ENCODE measurements around the gene MAEA. TPM values are rescaled to one million over a fixed set of nuclear protein-coding genes. Genes with fewer than 3 reads are reported as not detected.

Gene MAEA
- total and polyA plus RNA-seq, 4 donors, result 20.9 to 33.9 (median 29.8) TPM

- no peaks in the 10 kb centered on the region for H3K4me1 ChIP-seq (ENCODE audit: control insufficient read depth in 4 of 4, insufficient read depth in 4 of 4, low read length in 3 of 4)
- H3K27ac ChIP-seq (ENCODE audit: low read depth in 1 of 2, low read length in 2 of 2), result no peak overlapping the region
- no peak overlapping the region for H3K9ac ChIP-seq (ENCODE audit: low read depth in 1 of 2, low read length in 2 of 2)
- H3K27me3 ChIP-seq (ENCODE audit: control insufficient read depth in 4 of 4, insufficient read depth in 4 of 4, low read length in 3 of 4), result no peaks in the 10 kb centered on the region
- TF ChIP-seq MAX (IDR thresholded peaks at IDR 0.05), result no peak
- TF ChIP-seq, protein P1, sequence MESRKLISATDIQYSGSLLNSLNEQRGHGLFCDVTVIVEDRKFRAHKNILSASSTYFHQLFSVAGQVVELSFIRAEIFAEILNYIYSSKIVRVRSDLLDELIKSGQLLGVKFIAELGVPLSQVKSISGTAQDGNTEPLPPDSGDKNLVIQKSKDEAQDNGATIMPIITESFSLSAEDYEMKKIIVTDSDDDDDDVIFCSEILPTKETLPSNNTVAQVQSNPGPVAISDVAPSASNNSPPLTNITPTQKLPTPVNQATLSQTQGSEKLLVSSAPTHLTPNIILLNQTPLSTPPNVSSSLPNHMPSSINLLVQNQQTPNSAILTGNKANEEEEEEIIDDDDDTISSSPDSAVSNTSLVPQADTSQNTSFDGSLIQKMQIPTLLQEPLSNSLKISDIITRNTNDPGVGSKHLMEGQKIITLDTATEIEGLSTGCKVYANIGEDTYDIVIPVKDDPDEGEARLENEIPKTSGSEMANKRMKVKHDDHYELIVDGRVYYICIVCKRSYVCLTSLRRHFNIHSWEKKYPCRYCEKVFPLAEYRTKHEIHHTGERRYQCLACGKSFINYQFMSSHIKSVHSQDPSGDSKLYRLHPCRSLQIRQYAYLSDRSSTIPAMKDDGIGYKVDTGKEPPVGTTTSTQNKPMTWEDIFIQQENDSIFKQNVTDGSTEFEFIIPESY (IDR thresholded peaks at IDR 0.05), result no peak
- TF ChIP-seq EGR1 (IDR thresholded peaks at IDR 0.05; ENCODE audit: low read depth in 2 of 2), result no peak
- no peak for TF ChIP-seq FOXA2 (IDR thresholded peaks at IDR 0.05)
- no peak for TF ChIP-seq GABPA (IDR thresholded peaks at IDR 0.05 in 1 of 2, conservative IDR thresholded peaks at IDR 0.05 in 1 of 2)
- TF ChIP-seq ATF3 (IDR thresholded peaks at IDR 0.05), result no peak
- TF ChIP-seq, protein P2, sequence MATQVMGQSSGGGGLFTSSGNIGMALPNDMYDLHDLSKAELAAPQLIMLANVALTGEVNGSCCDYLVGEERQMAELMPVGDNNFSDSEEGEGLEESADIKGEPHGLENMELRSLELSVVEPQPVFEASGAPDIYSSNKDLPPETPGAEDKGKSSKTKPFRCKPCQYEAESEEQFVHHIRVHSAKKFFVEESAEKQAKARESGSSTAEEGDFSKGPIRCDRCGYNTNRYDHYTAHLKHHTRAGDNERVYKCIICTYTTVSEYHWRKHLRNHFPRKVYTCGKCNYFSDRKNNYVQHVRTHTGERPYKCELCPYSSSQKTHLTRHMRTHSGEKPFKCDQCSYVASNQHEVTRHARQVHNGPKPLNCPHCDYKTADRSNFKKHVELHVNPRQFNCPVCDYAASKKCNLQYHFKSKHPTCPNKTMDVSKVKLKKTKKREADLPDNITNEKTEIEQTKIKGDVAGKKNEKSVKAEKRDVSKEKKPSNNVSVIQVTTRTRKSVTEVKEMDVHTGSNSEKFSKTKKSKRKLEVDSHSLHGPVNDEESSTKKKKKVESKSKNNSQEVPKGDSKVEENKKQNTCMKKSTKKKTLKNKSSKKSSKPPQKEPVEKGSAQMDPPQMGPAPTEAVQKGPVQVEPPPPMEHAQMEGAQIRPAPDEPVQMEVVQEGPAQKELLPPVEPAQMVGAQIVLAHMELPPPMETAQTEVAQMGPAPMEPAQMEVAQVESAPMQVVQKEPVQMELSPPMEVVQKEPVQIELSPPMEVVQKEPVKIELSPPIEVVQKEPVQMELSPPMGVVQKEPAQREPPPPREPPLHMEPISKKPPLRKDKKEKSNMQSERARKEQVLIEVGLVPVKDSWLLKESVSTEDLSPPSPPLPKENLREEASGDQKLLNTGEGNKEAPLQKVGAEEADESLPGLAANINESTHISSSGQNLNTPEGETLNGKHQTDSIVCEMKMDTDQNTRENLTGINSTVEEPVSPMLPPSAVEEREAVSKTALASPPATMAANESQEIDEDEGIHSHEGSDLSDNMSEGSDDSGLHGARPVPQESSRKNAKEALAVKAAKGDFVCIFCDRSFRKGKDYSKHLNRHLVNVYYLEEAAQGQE (IDR thresholded peaks at IDR 0.05), result no peak
- 97% methylated on average over 51 of the region's 51 CpGs for WGBS
- no peak for DNase-seq (ENCODE audit: low spot score)
- no peaks in the 10 kb centered on the region for H3K9me3 ChIP-seq (ENCODE audit: control insufficient read depth in 4 of 4, low read length in 3 of 4)
- peaks cover 0 to 62% (median 19%) of the 10 kb centered on the region in 4 donors for H3K36me3 ChIP-seq (ENCODE audit: control insufficient read depth in 4 of 4, insufficient read depth in 3 of 4, low read depth in 1 of 4, low read length in 3 of 4)
- no peak overlapping the region for H3K4me3 ChIP-seq (ENCODE audit: low read depth in 1 of 3, low read length in 3 of 3)
Observed at GRCh38 chr4:1328267-1329155, 38.8 kb downstream of the MAEA start.

DNA sequence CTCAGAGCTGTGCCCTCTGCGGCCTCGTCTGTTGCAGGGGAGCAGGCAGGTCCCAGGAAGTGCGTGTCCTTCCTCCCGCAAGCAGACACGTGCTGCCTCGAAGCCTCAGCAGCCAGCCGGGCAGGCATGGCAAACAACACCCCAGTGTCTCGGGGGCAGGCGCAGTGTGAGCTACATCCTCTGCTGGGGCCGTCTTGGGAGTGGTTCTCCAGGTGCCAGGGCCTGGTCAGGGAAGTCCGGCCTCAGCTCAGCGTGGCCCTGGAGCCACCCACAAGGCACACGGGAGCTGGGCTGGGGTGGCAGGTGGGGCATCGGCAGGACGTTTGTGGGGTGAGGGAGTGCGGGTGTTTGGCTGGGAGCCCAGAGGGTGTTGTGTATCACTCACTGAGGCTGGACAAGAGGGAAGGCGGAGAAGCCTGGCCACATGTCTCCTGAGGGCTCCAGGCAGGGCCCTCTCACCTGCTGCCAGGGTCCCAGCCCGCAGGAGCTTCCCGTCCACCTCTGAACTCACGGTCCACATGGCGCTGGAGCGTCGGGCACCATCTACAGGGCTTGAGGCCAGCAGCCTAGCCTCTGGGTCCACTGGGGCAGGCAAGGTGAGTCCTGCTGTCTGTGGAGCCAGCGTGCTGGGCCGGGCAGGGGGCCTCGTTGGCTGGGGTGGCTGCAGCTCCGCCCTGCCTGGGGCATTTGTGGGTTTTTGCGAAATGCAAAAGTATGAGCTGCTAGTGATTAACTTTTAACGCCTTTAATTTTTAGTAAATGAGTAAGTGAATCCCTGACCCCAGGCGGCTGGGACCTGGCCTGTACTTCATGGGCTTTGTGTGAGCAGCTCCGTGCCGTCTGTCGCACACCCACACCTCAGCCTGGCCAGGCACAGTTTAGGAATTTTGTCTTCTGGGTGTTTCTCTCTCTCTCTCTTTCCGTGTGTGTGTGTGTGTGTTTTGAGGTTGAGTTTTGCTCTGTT is 40.0 kb downstream of the MAEA start:
- DNase-seq (ENCODE audit: low spot score), result no peak
- Histone ChIP-seq H3K36me3 (ENCODE audit: control insufficient read depth in 4 of 4, insufficient read depth in 3 of 4, low read depth in 1 of 4, low read length in 3 of 4) (peaks cover 6 to 62% (median 18%) of the 10 kb centered on the region in 4 donors), H3K27ac (ENCODE audit: low read depth in 1 of 2, low read length in 2 of 2) (no peak overlapping the region), H3K9me3 (ENCODE audit: control insufficient read depth in 4 of 4, low read length in 3 of 4) (no peaks in the 10 kb centered on the region), H3K4me1 (ENCODE audit: control insufficient read depth in 4 of 4, insufficient read depth in 4 of 4, low read length in 3 of 4) (no peaks in the 10 kb centered on the region), H3K4me3 (ENCODE audit: low read depth in 1 of 3, low read length in 3 of 3) (no peak overlapping the region), H3K27me3 (ENCODE audit: control insufficient read depth in 4 of 4, insufficient read depth in 4 of 4, low read length in 3 of 4) (no peaks in the 10 kb centered on the region), H3K9ac (ENCODE audit: low read depth in 1 of 2, low read length in 2 of 2) (no peak overlapping the region)
- TF ChIP-seq JUND (IDR thresholded peaks at IDR 0.05) (no peak), EGR1 (IDR thresholded peaks at IDR 0.05; ENCODE audit: low read depth in 2 of 2) (no peak), GABPA (IDR thresholded peaks at IDR 0.05 in 1 of 2, conservative IDR thresholded peaks at IDR 0.05 in 1 of 2) (no peak), SP1 (IDR thresholded peaks at IDR 0.05) (no peak), NR2F2 (IDR thresholded peaks at IDR 0.05) (no peak), FOXA1 (IDR thresholded peaks at IDR 0.05) (no peak), CTCF (IDR thresholded peaks at IDR 0.05; ENCODE audit: low read depth, low read length, missing input control) (no peak), RAD21 (IDR thresholded peaks at IDR 0.05) (no peak)
- TF ChIP-seq, protein P2 (IDR thresholded peaks at IDR 0.05), result no peak
- TF ChIP-seq, protein P1 (IDR thresholded peaks at IDR 0.05), result no peak
- 86% methylated on average over 34 of the region's 34 CpGs for WGBS

Measured in liver (tissue), 9 donors.